Measurements from ENCODE around the gene CEP250. TPM values are rescaled to one million over a fixed set of nuclear protein-coding genes. Genes with fewer than 3 reads are reported as not detected.

CEP250 gene
- total RNA-seq, 2 experiments from 2014 or later, result 31.6 to 74.4 TPM

GRCh38 chr20:35496481-35496880, 41.1 kb downstream of the CEP250 start:
- CTCF ChIA-PET (ENCODE audit: unreplicated experiment), result interaction anchor here (0.8 kb wide), 1 partner anchor 12 kb away, joined by 3 read pairs; no protein-coding TSS in a partner anchor
- POLR2A ChIA-PET, result interaction anchor here (0.6 to 1.5 kb wide), 3 partner anchors 18 to 341 kb away, joined by 3 read pairs; no protein-coding TSS in a partner anchor
- intact Hi-C loops (cut with micrococcal nuclease; ENCODE audit: unreplicated experiment), result no loop called here
- no peak for DNase-seq (ENCODE audit: low spot score)
- Histone ChIP-seq H2AFZ (ENCODE audit: low read length) (no peak overlapping the region), H3K4me1 (ENCODE audit: insufficient read depth, low read length, poor library complexity, severe bottlenecking) (peaks cover 13% of the 10 kb centered on the region), H3K79me2 (ENCODE audit: insufficient read depth, low read depth, low read length) (peaks cover 11% of the 10 kb centered on the region), H4K20me1 (ENCODE audit: insufficient read depth, low read length) (no peaks in the 10 kb centered on the region), H3K9me2 (ENCODE audit: insufficient read depth, low read length) (no peaks in the 10 kb centered on the region), H3K27ac (ENCODE audit: low read depth, low read length, poor library complexity, severe bottlenecking) (no peak overlapping the region), H3K9me3 (ENCODE audit: low read length) (no peaks in the 10 kb centered on the region), H3K4me2 (ENCODE audit: low read length) (no peak overlapping the region), H3K36me3 (ENCODE audit: insufficient read depth, low read length) (peaks cover 93% of the 10 kb centered on the region), H3K4me3 (ENCODE audit: low read depth, low read length, poor library complexity, severe bottlenecking) (no peak overlapping the region)
- no TSS peak for BruUV-seq (replicated peaks)
- TF ChIP-seq CTCF (conservative IDR thresholded peaks at IDR 0.05; ENCODE audit: low read length) (no peak), EZH2phosphoT487 (IDR thresholded peaks at IDR 0.05; ENCODE audit: borderline replicate concordance, low read depth, low read length) (no peak)

- intact Hi-C loops (cut with micrococcal nuclease; ENCODE audit: unreplicated experiment), result no loop called here
- Histone ChIP-seq H3K79me2 (ENCODE audit: insufficient read depth, low read depth, low read length) (peaks cover 2% of the 10 kb centered on the region; the same call in 1 of the 2 replicates), H3K36me3 (ENCODE audit: insufficient read depth, low read length) (peaks cover 92% of the 10 kb centered on the region), H3K4me3 (ENCODE audit: low read depth, low read length, poor library complexity, severe bottlenecking) (no peak overlapping the region), H3K9me2 (ENCODE audit: insufficient read depth, low read length) (no peaks in the 10 kb centered on the region), H4K20me1 (ENCODE audit: insufficient read depth, low read length) (no peaks in the 10 kb centered on the region), H2AFZ (ENCODE audit: low read length) (no peak overlapping the region), H3K27ac (ENCODE audit: low read depth, low read length, poor library complexity, severe bottlenecking) (no peak overlapping the region), H3K9me3 (ENCODE audit: low read length) (no peaks in the 10 kb centered on the region), H3K4me1 (ENCODE audit: insufficient read depth, low read length, poor library complexity, severe bottlenecking) (peaks cover 13% of the 10 kb centered on the region), H3K4me2 (ENCODE audit: low read length) (no peak overlapping the region)
- no peak for TF ChIP-seq CTCF (conservative IDR thresholded peaks at IDR 0.05; ENCODE audit: low read length)
- no peak for TF ChIP-seq EZH2phosphoT487 (IDR thresholded peaks at IDR 0.05; ENCODE audit: borderline replicate concordance, low read depth, low read length)
- ChIA-PET CTCF (ENCODE audit: unreplicated experiment) (no interaction called here), POLR2A (interaction anchor here (1.0 to 1.1 kb wide), 2 partner anchors 10 to 43 kb away, joined by 4 read pairs; no protein-coding TSS in a partner anchor)
- BruUV-seq (replicated peaks), result no TSS peak
- DNase-seq (ENCODE audit: low spot score), result no peak
Measured at GRCh38 chr20:35497320-35497719, 41.9 kb downstream of the CEP250 start.

GRCh38 chr20:35497780-35498189, 42.4 kb downstream of the CEP250 start:
- TF ChIP-seq CTCF (conservative IDR thresholded peaks at IDR 0.05; ENCODE audit: low read length) (no peak), EZH2phosphoT487 (IDR thresholded peaks at IDR 0.05; ENCODE audit: borderline replicate concordance, low read depth, low read length) (no peak)
- Histone ChIP-seq H3K9me3 (ENCODE audit: low read length) (no peaks in the 10 kb centered on the region), H3K9me2 (ENCODE audit: insufficient read depth, low read length) (no peaks in the 10 kb centered on the region), H3K4me1 (ENCODE audit: insufficient read depth, low read length, poor library complexity, severe bottlenecking) (peaks cover 16% of the 10 kb centered on the region), H4K20me1 (ENCODE audit: insufficient read depth, low read length) (no peaks in the 10 kb centered on the region; the same call in 1 of the 2 replicates), H3K4me2 (ENCODE audit: low read length) (no peak overlapping the region), H3K4me3 (ENCODE audit: low read depth, low read length, poor library complexity, severe bottlenecking) (no peak overlapping the region), H2AFZ (ENCODE audit: low read length) (no peak overlapping the region), H3K36me3 (ENCODE audit: insufficient read depth, low read length) (peaks cover 91% of the 10 kb centered on the region), H3K79me2 (ENCODE audit: insufficient read depth, low read depth, low read length) (no peaks in the 10 kb centered on the region), H3K27ac (ENCODE audit: low read depth, low read length, poor library complexity, severe bottlenecking) (no peak overlapping the region)
- BruUV-seq (replicated peaks), result no TSS peak
- DNase-seq (ENCODE audit: low spot score), result no peak
- POLR2A ChIA-PET, result interaction anchor here (1.0 to 1.1 kb wide), 2 partner anchors 9 to 42 kb away, joined by 4 read pairs; no protein-coding TSS in a partner anchor
- intact Hi-C loops (cut with micrococcal nuclease; ENCODE audit: unreplicated experiment), result no loop called here
- CTCF ChIA-PET (ENCODE audit: unreplicated experiment), result no interaction called here

Measured in OCI-LY7 (cell line).